ENCODE data around the gene GAL3ST2.
A peak's percentile ranks its signal among the peaks of the same experiment; 100 is the strongest.
"Not testable (repeated sequence)": the region's sequence is repeated elsewhere in the genome, so short reads cannot be mapped to it uniquely, and the experiment has no call there.

The GAL3ST2 gene

DNA sequence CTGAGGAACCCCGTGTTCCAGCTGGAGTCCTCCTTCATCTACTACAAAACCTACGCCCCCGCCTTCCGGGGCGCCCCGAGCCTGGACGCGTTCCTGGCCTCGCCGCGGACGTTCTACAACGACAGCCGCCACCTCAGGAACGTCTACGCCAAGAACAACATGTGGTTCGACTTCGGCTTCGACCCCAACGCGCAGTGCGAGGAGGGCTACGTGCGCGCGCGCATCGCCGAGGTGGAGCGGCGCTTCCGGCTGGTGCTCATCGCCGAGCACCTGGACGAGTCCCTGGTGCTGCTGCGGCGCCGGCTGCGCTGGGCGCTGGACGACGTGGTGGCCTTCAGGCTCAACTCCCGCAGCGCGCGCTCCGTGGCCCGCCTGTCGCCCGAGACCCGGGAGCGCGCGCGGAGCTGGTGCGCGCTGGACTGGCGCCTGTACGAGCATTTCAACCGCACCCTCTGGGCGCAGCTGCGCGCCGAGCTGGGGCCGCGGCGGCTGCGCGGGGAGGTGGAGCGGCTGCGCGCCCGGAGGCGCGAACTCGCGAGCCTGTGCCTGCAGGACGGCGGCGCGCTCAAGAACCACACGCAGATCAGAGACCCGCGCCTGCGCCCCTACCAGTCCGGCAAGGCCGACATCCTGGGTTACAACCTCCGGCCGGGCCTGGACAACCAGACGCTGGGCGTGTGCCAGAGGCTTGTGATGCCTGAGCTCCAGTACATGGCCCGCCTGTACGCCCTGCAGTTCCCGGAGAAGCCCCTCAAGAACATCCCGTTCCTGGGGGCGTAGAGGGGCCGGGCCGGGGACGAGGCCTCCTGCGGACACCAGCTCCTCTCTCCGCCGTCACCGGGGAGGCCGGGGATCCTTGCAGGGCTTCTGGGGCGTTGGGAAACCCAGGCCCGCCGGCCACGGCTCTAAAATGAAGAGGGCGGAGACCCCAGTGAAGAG lies 27.0 kb downstream of the GAL3ST2 start:
- H3K4me3 ChIP-seq (replicated peaks; ENCODE audit: low read depth, low read length): peak overlapping the region; percentile 34
- no peak for DNase-seq (ENCODE audit: extremely low read depth, low read depth)

DNA sequence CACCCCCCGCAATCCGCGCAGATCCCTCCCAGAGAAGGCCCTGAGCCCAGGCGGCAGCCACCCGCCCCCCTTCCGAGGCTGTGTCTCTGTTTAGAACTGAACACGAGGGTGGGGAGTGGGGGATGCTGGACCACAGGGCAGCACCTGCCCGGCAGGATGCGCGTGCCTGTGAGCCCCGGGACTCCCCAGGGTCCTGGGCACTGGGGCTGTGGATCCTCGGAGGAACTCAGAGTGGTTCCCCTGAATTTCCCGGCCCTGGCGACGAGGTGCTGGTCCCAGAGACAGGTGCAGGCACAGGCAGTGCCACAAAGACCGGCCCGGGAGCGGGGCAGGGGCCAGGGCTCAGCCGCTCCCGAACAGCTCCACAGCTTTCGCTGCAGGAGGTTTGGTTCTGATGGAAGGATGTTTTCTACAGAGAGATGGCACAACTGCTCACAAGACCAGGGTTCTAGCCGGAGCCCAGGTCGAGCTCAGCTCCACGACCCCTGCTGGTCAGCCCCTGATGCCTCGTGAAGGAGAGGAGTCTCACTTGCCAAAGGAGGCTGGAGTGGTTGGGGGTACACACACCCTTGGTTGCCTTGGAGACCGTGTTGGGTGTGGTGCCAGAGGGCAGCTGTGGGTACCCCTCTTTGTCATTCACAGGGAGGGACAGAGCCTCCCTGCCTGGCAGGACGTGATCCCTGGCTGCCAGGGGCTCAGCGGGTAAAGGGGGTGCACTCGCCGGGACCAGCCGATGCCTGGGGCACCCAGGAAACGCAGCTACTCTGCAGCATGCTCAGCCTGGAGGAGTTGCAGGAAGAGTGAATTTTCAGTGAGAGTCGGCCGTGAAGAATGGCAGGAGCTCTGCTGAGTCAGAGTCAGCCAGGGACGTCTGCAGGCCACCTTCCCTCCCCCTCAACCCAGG lies 28.0 kb downstream of the GAL3ST2 start:
- TF ChIP-seq, protein P1, sequence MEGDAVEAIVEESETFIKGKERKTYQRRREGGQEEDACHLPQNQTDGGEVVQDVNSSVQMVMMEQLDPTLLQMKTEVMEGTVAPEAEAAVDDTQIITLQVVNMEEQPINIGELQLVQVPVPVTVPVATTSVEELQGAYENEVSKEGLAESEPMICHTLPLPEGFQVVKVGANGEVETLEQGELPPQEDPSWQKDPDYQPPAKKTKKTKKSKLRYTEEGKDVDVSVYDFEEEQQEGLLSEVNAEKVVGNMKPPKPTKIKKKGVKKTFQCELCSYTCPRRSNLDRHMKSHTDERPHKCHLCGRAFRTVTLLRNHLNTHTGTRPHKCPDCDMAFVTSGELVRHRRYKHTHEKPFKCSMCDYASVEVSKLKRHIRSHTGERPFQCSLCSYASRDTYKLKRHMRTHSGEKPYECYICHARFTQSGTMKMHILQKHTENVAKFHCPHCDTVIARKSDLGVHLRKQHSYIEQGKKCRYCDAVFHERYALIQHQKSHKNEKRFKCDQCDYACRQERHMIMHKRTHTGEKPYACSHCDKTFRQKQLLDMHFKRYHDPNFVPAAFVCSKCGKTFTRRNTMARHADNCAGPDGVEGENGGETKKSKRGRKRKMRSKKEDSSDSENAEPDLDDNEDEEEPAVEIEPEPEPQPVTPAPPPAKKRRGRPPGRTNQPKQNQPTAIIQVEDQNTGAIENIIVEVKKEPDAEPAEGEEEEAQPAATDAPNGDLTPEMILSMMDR (IDR thresholded peaks at IDR 0.05; ENCODE audit: low read depth, low read length, missing control alignments): no peak
- DNase-seq (ENCODE audit: extremely low read depth, low read depth): no peak
- peak overlapping the region; percentile 34 for H3K4me3 ChIP-seq (replicated peaks; ENCODE audit: low read depth, low read length)

More for the DNA sequence above, 27.0 kb downstream of the GAL3ST2 start:
- TF ChIP-seq, protein P1 (IDR thresholded peaks at IDR 0.05; ENCODE audit: low read depth, low read length, missing control alignments): no peak

DNA sequence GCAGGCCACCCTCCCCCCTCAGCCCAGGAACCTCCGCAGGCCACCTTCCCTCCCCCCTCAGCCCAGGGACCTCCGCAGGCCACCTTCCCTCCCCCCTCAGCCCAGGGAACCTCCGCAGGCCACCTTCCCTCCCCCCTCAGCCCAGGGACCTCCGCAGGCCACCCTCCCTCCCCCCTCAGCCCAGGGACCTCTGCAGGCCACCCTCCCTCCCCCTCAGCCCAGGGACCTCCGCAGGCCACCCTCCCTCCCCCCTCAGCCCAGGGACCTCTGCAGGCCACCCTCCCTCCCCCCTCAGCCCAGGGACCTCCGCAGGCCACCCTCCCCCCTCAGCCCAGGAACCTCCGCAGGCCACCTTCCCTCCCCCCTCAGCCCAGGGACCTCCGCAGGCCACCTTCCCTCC lies 29.6 kb downstream of the GAL3ST2 start:
- not testable (repeated sequence) for H3K4me3 ChIP-seq (replicated peaks; ENCODE audit: low read depth, low read length); DNase-seq (ENCODE audit: extremely low read depth, low read depth)

DNA sequence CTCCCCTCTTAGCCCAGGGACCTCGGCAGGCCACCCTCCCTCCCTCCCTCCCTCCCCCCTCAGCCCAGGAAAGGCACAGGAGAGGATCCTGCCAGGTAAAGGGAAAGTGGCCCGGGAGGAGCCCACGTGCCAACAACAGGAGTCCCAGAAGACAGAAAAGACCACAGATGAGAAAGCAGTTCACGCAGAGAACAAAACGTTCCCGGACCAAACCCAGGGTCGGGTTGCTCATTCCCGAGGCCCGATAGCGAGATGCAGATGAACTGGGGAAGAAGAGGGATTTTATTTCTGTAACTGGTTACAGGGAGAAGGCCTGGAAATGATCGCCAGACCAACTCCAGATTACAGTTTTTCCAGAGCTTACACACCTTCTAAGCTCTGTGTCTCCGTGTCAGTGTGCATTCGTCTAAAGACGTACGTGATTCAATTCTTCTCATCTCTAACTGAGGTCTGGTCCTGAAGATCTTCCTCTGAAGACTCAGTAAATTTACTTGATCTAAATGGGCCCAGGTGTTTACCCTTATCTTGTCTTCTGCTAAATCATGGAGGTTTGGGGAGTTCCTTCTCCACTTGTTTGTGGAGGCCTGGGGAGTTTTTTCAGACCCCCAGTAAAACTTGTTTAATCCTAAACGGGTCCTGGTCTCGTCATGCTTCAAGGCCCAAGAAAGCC lies 31.6 kb downstream of the GAL3ST2 start:
- H3K4me3 ChIP-seq (replicated peaks; ENCODE audit: low read depth, low read length): no peak overlapping the region
- TF ChIP-seq, protein P1 (IDR thresholded peaks at IDR 0.05; ENCODE audit: low read depth, low read length, missing control alignments): no peak
- no peak for DNase-seq (ENCODE audit: extremely low read depth, low read depth)

DNA sequence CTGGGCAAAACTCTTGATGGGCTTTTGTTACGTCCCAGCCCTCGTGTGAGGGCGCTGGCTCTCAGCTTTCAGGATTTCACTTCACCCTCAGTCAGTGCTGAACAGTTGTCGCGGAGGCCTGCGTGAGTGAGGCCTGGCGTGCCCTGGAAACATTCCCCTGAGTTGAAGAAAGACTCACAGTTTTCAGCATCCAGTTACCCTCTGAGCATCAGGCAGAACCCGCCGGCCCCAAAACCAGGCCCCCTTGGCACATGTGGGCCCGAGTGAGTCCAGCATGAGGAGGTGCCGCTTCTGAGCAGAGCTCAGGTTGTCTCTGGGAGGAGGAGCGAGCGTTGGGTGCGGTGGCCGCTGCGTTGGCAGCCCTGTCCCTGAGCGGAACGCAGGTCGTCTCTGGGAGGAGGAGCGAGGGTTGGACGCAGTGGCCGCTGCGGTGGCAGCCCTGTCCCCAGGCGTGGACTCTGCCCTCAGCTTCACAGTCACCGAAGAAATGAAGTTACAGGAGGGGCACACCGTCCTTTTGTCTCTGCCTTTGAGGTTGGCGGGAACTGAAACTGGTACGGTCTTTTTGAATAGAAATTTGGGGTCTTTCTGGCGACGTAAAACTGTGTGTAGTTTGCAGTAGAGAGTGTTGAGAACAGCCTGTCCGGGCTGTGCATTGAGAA lies 32.2 kb downstream of the GAL3ST2 start, which contains the start of gene NEU4:
NEU4 (plus strand) TSS at position 473 of the 662 bp plus-strand sequence. CDS start 5,292 bp downstream, outside the sequence.
- DNase-seq (ENCODE audit: extremely low read depth, low read depth): no peak
- TF ChIP-seq, protein P1 (IDR thresholded peaks at IDR 0.05; ENCODE audit: low read depth, low read length, missing control alignments): no peak
- no peak within 1 kb of the TSS for H3K4me3 ChIP-seq (replicated peaks; ENCODE audit: low read depth, low read length)

DNA sequence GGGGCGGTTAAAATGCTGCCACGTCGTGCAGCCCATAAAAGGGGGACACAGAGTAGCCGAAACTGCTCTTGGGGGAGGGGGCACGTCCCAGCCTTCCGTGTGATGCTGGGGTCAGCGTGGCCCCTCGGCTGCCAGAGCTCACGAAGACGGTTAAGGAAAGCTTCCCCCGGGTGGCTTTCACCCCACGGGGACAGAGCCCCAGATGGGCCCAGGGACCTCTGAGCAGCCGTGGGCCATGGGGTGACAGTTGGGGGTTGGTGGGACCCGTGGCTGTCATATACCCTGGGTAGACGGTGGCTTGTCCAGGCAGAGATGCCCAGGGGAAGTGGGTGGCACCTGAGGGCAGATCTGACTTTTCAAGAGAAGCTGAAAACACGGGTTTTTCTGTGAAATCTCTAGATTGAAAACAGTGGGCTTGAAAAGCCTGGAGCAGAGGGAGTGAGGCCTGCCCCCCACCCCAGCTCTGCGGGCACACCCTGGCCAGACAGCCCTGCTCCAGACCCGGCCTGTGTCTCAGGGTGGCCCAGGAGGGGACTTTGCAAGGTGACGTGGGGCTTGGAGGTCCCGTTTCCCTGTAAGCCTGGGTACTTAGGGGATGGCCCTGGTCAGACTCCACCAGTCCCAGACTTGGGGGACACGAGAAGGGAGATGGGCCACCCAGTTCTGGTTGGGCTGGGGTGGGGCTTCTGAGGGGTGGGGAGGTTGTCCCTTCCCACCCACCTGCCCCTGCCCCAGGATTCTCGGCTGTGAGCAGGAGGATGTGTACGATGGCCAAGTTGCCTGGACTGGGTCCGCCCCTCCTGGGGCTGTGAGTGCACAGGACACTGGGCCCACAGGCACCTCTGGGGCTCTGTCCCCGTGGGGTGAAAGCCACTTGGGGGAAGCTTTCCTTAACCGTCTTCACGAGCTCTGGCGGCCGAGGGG lies 33.0 kb downstream of the GAL3ST2 start:
- no peak overlapping the region for H3K4me3 ChIP-seq (replicated peaks; ENCODE audit: low read depth, low read length)
- TF ChIP-seq, protein P1 (IDR thresholded peaks at IDR 0.05; ENCODE audit: low read depth, low read length, missing control alignments): no peak
- DNase-seq (ENCODE audit: extremely low read depth, low read depth): no peak
